Stimulated activated CD8-positive, alpha-beta memory T cell treated with anti-CD3 and anti-CD28 coated beads, Interleukin-7, amount 100 ng/mL, for 4 hours (primary cell): ENCODE measurements around the gene MTARC2.
A peak's percentile ranks its signal among the peaks of the same experiment; 100 is the strongest.

Experiments used
- DNase-seq, 2 donors: peaks; one replicate each; pipeline ENCODE4 v3.0.0-alpha.2; 2020; ENCODE audit warnings: low read depth in 2 of 2

Gene MTARC2

GRCh38 chr1:220768126-220768601 lies 20.0 kb downstream of the MTARC2 start:
- DNase-seq: no peak

- DNase-seq: no peak
These were observed 21.1 kb downstream of the MTARC2 start for GRCh38 chr1:220769205-220769604.

- no peak for DNase-seq
These were observed 22.3 kb downstream of the MTARC2 start for GRCh38 chr1:220770245-220770913.

GRCh38 chr1:220772846-220773245 lies 24.7 kb downstream of the MTARC2 start:
- no peak for DNase-seq

- no peak for DNase-seq
These were observed 27.2 kb downstream of the MTARC2 start for GRCh38 chr1:220775240-220775853.

GRCh38 chr1:220776254-220776653 lies 28.1 kb downstream of the MTARC2 start:
- no peak for DNase-seq

- DNase-seq: peak; percentile 5 to 10
These were observed 28.7 kb downstream of the MTARC2 start for GRCh38 chr1:220776720-220777326.

GRCh38 chr1:220783453-220783852 lies 35.3 kb downstream of the MTARC2 start:
- DNase-seq: no peak

GRCh38 chr1:220784751-220785150 lies 36.6 kb downstream of the MTARC2 start:
- no peak for DNase-seq

- no peak for DNase-seq
These were observed 37.3 kb downstream of the MTARC2 start for GRCh38 chr1:220785166-220786056.

GRCh38 chr1:220786057-220786336 lies 37.9 kb downstream of the MTARC2 start:
- DNase-seq: no peak

- DNase-seq: no peak
These were observed 38.4 kb downstream of the MTARC2 start, which contains the start of gene MTARC1 for GRCh38 chr1:220786337-220787068. Gene MTARC1, plus strand, starts transcription at chr1:220786913. Its CDS starts 32 bp downstream, at chr1:220786945.

GRCh38 chr1:220787069-220787619 lies 39.0 kb downstream of the MTARC2 start:
- DNase-seq: no peak

GRCh38 chr1:220788900-220789299 lies 40.8 kb downstream of the MTARC2 start:
- no peak for DNase-seq

- DNase-seq: no peak
These were observed 41.5 kb downstream of the MTARC2 start for GRCh38 chr1:220789532-220790147.

GRCh38 chr1:220791285-220791684 lies 43.2 kb downstream of the MTARC2 start:
- no peak for DNase-seq

GRCh38 chr1:220791956-220792355 lies 43.8 kb downstream of the MTARC2 start:
- DNase-seq: no peak

- no peak for DNase-seq
These were observed 48.4 kb downstream of the MTARC2 start for GRCh38 chr1:220796530-220796929.

- DNase-seq: no peak
These were observed 48.9 kb downstream of the MTARC2 start for GRCh38 chr1:220797044-220797443.

- DNase-seq: no peak
These were observed 49.4 kb downstream of the MTARC2 start for GRCh38 chr1:220797553-220797952.

GRCh38 chr1:220798338-220798737 lies 50.2 kb downstream of the MTARC2 start:
- DNase-seq: no peak
